ENCODE results near the gene CCDC60.

CCDC60 gene

GRCh38 chr12:119302451-119303080 lies 32.0 kb upstream of the CCDC60 start:
- no peak overlapping the region for H3K27ac ChIP-seq
- TF ChIP-seq CTCF (conservative IDR thresholded peaks at IDR 0.05) (no peak), ZFX (IDR thresholded peaks at IDR 0.05) (no peak)

GRCh38 chr12:119306593-119306992 lies 27.9 kb upstream of the CCDC60 start:
- no peak for TF ChIP-seq ZFX (IDR thresholded peaks at IDR 0.05)
- TF ChIP-seq CTCF (conservative IDR thresholded peaks at IDR 0.05) = no peak
- H3K27ac ChIP-seq = no peak overlapping the region

- TF ChIP-seq CTCF (conservative IDR thresholded peaks at IDR 0.05) (no peak), ZFX (IDR thresholded peaks at IDR 0.05) (no peak)
- no peak overlapping the region for H3K27ac ChIP-seq
Measured at GRCh38 chr12:119307747-119308146, 26.8 kb upstream of the CCDC60 start.

- no peak for TF ChIP-seq ZFX (IDR thresholded peaks at IDR 0.05)
- no peak for TF ChIP-seq CTCF (conservative IDR thresholded peaks at IDR 0.05)
- H3K27ac ChIP-seq = no peak overlapping the region
Measured at GRCh38 chr12:119308708-119309456, 25.6 kb upstream of the CCDC60 start.

- no peak overlapping the region for H3K27ac ChIP-seq
- no peak for TF ChIP-seq ZFX (IDR thresholded peaks at IDR 0.05)
- no peak for TF ChIP-seq CTCF (conservative IDR thresholded peaks at IDR 0.05)
Measured at GRCh38 chr12:119311878-119312277, 22.7 kb upstream of the CCDC60 start.

GRCh38 chr12:119312904-119313303 lies 21.6 kb upstream of the CCDC60 start:
- TF ChIP-seq CTCF (conservative IDR thresholded peaks at IDR 0.05) (no peak), ZFX (IDR thresholded peaks at IDR 0.05) (no peak)
- no peak overlapping the region for H3K27ac ChIP-seq

GRCh38 chr12:119314290-119314689 lies 20.2 kb upstream of the CCDC60 start:
- TF ChIP-seq CTCF (conservative IDR thresholded peaks at IDR 0.05) (no peak), ZFX (IDR thresholded peaks at IDR 0.05) (no peak)
- H3K27ac ChIP-seq = no peak overlapping the region

All from C4-2B (cell line).